H7 (cell line): ENCODE results near the gene PIP. TPM values are rescaled to one million over a fixed set of nuclear protein-coding genes. Genes with fewer than 3 reads are reported as not detected.

Experiments
- total RNA-seq: library from RNA; depleted of rRNA; stranded (reverse); fragments of >200 nt; shearing (Covaris generic); gene quantifications from 2 replicates; pipeline ENCODE4 v1.2.3, GENCODE V29; 2014; rRNA removed

The PIP gene
- total RNA-seq, 1 experiment from 2014 or later, result not detected

Other genes with a start within 250 kb of the PIP start
- gene TRPV6, start 246.3 kb upstream of the PIP start, total RNA-seq, result 0.17 and 0.22 TPM in 2 replicates
- not detected in 2 replicates for gene TRPV5, start 198.3 kb upstream of the PIP start, total RNA-seq
- not detected in 2 replicates for gene LLCFC1, start 192.6 kb upstream of the PIP start, total RNA-seq
- gene KEL, start 169.7 kb upstream of the PIP start, total RNA-seq, result 1.7 and 7.7 TPM in 2 replicates
- not detected in 2 replicates for gene OR9A2, start 104.9 kb upstream of the PIP start, total RNA-seq
- not detected in 2 replicates for gene OR6V1, start 79.7 kb upstream of the PIP start, total RNA-seq
- not detected in 2 replicates for gene TAS2R39, start 51.3 kb downstream of the PIP start, total RNA-seq
- not detected in 2 replicates for gene TAS2R40, start 90.0 kb downstream of the PIP start, total RNA-seq
- gene GSTK1, start 131.4 kb downstream of the PIP start, total RNA-seq, result 51.8 and 51.9 TPM in 2 replicates
- 1.2 and 2.5 TPM in 2 replicates for gene TMEM139, start 152.9 kb downstream of the PIP start, total RNA-seq
- gene CASP2, start 156.3 kb downstream of the PIP start, total RNA-seq, result 12.2 and 13.1 TPM in 2 replicates
- gene CLCN1, start 184.0 kb downstream of the PIP start, total RNA-seq, result 0.11 and 0.21 TPM in 2 replicates
- gene FAM131B, start 230.6 kb downstream of the PIP start, total RNA-seq, result 11.9 and 16.9 TPM in 2 replicates
- 84.6 and 97.1 TPM in 2 replicates for gene ZYX, start 249.3 kb downstream of the PIP start, total RNA-seq